Measurements from ENCODE around the gene ATP7B.

DNA sequence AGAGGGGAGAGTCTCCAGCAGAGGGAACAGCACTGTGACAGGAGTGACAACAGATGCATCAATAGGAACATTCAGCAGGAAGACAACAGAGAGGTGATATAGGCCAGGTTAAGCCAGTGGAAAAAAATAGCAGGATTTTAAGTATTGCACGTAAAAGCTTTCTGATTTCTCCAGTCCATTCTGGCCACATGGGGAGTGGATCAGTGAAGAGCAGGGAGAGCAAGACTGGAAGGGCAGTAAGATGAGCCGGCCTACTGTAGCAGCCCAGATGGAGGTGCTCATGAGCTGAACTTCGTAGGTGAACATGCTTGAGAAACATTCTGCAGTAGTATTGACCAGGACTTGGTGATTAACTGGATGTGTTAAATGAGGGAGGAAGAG lies 15.0 kb upstream of the ATP7B start:
- TF ChIP-seq, protein P1, sequence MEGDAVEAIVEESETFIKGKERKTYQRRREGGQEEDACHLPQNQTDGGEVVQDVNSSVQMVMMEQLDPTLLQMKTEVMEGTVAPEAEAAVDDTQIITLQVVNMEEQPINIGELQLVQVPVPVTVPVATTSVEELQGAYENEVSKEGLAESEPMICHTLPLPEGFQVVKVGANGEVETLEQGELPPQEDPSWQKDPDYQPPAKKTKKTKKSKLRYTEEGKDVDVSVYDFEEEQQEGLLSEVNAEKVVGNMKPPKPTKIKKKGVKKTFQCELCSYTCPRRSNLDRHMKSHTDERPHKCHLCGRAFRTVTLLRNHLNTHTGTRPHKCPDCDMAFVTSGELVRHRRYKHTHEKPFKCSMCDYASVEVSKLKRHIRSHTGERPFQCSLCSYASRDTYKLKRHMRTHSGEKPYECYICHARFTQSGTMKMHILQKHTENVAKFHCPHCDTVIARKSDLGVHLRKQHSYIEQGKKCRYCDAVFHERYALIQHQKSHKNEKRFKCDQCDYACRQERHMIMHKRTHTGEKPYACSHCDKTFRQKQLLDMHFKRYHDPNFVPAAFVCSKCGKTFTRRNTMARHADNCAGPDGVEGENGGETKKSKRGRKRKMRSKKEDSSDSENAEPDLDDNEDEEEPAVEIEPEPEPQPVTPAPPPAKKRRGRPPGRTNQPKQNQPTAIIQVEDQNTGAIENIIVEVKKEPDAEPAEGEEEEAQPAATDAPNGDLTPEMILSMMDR (conservative IDR thresholded peaks at IDR 0.05; ENCODE audit: low read depth in 2 of 2) = peak; percentile 42 to 52
- TF ChIP-seq, protein P2, sequence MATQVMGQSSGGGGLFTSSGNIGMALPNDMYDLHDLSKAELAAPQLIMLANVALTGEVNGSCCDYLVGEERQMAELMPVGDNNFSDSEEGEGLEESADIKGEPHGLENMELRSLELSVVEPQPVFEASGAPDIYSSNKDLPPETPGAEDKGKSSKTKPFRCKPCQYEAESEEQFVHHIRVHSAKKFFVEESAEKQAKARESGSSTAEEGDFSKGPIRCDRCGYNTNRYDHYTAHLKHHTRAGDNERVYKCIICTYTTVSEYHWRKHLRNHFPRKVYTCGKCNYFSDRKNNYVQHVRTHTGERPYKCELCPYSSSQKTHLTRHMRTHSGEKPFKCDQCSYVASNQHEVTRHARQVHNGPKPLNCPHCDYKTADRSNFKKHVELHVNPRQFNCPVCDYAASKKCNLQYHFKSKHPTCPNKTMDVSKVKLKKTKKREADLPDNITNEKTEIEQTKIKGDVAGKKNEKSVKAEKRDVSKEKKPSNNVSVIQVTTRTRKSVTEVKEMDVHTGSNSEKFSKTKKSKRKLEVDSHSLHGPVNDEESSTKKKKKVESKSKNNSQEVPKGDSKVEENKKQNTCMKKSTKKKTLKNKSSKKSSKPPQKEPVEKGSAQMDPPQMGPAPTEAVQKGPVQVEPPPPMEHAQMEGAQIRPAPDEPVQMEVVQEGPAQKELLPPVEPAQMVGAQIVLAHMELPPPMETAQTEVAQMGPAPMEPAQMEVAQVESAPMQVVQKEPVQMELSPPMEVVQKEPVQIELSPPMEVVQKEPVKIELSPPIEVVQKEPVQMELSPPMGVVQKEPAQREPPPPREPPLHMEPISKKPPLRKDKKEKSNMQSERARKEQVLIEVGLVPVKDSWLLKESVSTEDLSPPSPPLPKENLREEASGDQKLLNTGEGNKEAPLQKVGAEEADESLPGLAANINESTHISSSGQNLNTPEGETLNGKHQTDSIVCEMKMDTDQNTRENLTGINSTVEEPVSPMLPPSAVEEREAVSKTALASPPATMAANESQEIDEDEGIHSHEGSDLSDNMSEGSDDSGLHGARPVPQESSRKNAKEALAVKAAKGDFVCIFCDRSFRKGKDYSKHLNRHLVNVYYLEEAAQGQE (IDR thresholded peaks at IDR 0.05; ENCODE audit: unreplicated experiment) = no peak
- TF ChIP-seq EZH2phosphoT487 (IDR thresholded peaks at IDR 0.05; ENCODE audit: unreplicated experiment) = no peak
- TF ChIP-seq, protein P3, sequence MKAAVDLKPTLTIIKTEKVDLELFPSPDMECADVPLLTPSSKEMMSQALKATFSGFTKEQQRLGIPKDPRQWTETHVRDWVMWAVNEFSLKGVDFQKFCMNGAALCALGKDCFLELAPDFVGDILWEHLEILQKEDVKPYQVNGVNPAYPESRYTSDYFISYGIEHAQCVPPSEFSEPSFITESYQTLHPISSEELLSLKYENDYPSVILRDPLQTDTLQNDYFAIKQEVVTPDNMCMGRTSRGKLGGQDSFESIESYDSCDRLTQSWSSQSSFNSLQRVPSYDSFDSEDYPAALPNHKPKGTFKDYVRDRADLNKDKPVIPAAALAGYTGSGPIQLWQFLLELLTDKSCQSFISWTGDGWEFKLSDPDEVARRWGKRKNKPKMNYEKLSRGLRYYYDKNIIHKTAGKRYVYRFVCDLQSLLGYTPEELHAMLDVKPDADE (IDR thresholded peaks at IDR 0.05) = no peak
- no peak for TF ChIP-seq POLR2AphosphoS5 (IDR thresholded peaks at IDR 0.05; ENCODE audit: low read depth)
- TF ChIP-seq EZH2 (IDR thresholded peaks at IDR 0.05; ENCODE audit: low read depth, unreplicated experiment) = no peak
- TF ChIP-seq, protein P4, sequence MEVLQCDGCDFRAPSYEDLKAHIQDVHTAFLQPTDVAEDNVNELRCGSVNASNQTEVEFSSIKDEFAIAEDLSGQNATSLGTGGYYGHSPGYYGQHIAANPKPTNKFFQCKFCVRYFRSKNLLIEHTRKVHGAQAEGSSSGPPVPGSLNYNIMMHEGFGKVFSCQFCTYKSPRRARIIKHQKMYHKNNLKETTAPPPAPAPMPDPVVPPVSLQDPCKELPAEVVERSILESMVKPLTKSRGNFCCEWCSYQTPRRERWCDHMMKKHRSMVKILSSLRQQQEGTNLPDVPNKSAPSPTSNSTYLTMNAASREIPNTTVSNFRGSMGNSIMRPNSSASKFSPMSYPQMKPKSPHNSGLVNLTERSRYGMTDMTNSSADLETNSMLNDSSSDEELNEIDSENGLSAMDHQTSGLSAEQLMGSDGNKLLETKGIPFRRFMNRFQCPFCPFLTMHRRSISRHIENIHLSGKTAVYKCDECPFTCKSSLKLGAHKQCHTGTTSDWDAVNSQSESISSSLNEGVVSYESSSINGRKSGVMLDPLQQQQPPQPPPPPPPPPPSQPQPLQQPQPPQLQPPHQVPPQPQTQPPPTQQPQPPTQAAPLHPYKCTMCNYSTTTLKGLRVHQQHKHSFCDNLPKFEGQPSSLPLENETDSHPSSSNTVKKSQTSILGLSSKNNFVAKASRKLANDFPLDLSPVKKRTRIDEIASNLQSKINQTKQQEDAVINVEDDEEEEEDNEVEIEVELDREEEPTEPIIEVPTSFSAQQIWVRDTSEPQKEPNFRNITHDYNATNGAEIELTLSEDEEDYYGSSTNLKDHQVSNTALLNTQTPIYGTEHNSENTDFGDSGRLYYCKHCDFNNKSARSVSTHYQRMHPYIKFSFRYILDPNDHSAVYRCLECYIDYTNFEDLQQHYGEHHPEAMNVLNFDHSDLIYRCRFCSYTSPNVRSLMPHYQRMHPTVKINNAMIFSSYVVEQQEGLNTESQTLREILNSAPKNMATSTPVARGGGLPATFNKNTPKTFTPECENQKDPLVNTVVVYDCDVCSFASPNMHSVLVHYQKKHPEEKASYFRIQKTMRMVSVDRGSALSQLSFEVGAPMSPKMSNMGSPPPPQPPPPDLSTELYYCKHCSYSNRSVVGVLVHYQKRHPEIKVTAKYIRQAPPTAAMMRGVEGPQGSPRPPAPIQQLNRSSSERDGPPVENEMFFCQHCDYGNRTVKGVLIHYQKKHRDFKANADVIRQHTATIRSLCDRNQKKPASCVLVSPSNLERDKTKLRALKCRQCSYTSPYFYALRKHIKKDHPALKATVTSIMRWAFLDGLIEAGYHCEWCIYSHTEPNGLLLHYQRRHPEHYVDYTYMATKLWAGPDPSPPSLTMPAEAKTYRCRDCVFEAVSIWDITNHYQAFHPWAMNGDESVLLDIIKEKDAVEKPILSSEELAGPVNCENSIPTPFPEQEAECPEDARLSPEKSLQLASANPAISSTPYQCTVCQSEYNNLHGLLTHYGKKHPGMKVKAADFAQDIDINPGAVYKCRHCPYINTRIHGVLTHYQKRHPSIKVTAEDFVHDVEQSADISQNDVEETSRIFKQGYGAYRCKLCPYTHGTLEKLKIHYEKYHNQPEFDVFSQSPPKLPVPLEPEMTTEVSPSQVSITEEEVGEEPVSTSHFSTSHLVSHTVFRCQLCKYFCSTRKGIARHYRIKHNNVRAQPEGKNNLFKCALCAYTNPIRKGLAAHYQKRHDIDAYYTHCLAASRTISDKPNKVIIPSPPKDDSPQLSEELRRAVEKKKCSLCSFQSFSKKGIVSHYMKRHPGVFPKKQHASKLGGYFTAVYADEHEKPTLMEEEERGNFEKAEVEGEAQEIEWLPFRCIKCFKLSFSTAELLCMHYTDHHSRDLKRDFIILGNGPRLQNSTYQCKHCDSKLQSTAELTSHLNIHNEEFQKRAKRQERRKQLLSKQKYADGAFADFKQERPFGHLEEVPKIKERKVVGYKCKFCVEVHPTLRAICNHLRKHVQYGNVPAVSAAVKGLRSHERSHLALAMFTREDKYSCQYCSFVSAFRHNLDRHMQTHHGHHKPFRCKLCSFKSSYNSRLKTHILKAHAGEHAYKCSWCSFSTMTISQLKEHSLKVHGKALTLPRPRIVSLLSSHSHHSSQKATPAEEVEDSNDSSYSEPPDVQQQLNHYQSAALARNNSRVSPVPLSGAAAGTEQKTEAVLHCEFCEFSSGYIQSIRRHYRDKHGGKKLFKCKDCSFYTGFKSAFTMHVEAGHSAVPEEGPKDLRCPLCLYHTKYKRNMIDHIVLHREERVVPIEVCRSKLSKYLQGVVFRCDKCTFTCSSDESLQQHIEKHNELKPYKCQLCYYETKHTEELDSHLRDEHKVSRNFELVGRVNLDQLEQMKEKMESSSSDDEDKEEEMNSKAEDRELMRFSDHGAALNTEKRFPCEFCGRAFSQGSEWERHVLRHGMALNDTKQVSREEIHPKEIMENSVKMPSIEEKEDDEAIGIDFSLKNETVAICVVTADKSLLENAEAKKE (CRISPR knock-in tag; IDR thresholded peaks at IDR 0.05) = no peak
- TF ChIP-seq CREB1 (CRISPR knock-in tag; IDR thresholded peaks at IDR 0.05; ENCODE audit: low read depth) = no peak
- TF ChIP-seq JUNB (IDR thresholded peaks at IDR 0.05; ENCODE audit: unreplicated experiment) = no peak
- TF ChIP-seq ZNF114 (CRISPR knock-in tag; IDR thresholded peaks at IDR 0.05) = no peak
